OCI-LY3 (cell line): ENCODE measurements around the gene NT5DC3.

ENCODE experiments used
- H2AFZ ChIP-seq: fragments of 200-600, 300-600 bp; shearing (Covaris generic); 2 replicates; pipeline ENCODE4 v1.6.0; 2014; ENCODE audit warnings: antibody characterized with exemption, low read depth, low read length
- H3K27ac ChIP-seq: fragments of 200-600, 300-600 bp; sonication (generic); 2 replicates; pipeline ENCODE4 v1.5.1; 2014; ENCODE audit warnings: mild to moderate bottlenecking, low read length, moderate library complexity, mixed read lengths
- H3K27me3 ChIP-seq: fragments of 200-600, 300-600 bp; sonication (generic); 2 replicates; pipeline ENCODE4 v1.6.1; 2014; ENCODE audit warnings: low read depth, low read length, mixed read lengths
- H3K36me3 ChIP-seq: fragments of 200-600, 300-600 bp; sonication (generic); replicated peaks from 2 replicates; pipeline ENCODE3; 2014; ENCODE audit warnings: low read depth, low read length, mixed read lengths
- H3K4me1 ChIP-seq: fragments of 300-600, 200-600 bp; sonication (generic); 2 replicates; pipeline ENCODE4 v1.6.1; 2014; ENCODE audit warnings: low read length, mixed read lengths
- H3K4me2 ChIP-seq: fragments of 200-600, 300-600 bp; sonication (generic); 2 replicates; pipeline ENCODE4 v1.6.1; 2014; ENCODE audit warnings: low read length, mixed read lengths
- H3K4me3 ChIP-seq: fragments of 300-600, 200-600 bp; sonication (generic); 2 replicates; pipeline ENCODE4 v1.5.1; 2014; ENCODE audit warnings: antibody characterized with exemption, mild to moderate bottlenecking, low read length, moderate library complexity
- H3K79me2 ChIP-seq: fragments of 300-600, 200-600 bp; shearing (Covaris generic); 2 replicates; pipeline ENCODE4 v1.6.1; 2014; ENCODE audit warnings: mild to moderate bottlenecking, low read length, mixed read lengths
- H3K9ac ChIP-seq: fragments of 300-600, 200-600 bp; shearing (Covaris generic); 2 replicates; pipeline ENCODE4 v1.6.0; 2014; ENCODE audit warnings: mild to moderate bottlenecking, low read length, moderate library complexity
- H3K9me3 ChIP-seq: fragments of 200-600, 300-600 bp; shearing (Covaris generic); 2 replicates; pipeline ENCODE4 v1.6.1; 2014; ENCODE audit warnings: low read length, mixed read lengths; ENCODE audit not compliant: insufficient read depth
- H4K20me1 ChIP-seq: fragments of 200-600, 300-600 bp; sonication (generic); 2 replicates; pipeline ENCODE4 v1.6.1; 2016; ENCODE audit warnings: low read length, mixed read lengths; ENCODE audit not compliant: insufficient read depth
- EZH2phosphoT487 ChIP-seq: fragments of 200-600 bp; shearing (Covaris generic); IDR thresholded peaks from 2 replicates; pipeline ENCODE4 v1.6.1; 2018; ENCODE audit warnings: antibody characterized with exemption, mixed run types, low read depth
- TF ChIP-seq, protein P1 (sequence below): fragments of 200-600, 300-600 bp; sonication (generic); IDR thresholded peaks from 2 replicates; pipeline ENCODE4 v1.5.1; 2014; ENCODE audit warnings: antibody characterized with exemption, low read length, low read depth

Gene NT5DC3

DNA sequence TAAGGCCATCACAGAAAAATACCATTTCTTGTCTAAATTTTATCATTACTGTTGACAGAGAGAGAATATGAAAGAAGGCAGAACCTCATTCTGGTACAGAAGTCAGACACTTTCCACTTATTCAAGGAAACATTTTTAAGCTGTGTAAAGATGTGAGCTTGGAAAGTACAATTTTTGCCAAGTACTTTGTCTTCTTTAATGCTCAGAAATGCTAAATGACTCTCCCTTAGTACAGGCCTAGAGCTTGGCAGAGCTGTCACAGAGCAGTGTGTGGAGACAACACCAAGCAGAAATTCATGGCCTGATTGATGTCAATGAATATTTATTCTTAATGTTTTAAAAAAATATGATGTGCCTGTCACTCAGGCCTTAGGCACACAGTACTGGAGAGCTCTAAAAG is 20.7 kb downstream of the NT5DC3 start:
- TF ChIP-seq, protein P1, sequence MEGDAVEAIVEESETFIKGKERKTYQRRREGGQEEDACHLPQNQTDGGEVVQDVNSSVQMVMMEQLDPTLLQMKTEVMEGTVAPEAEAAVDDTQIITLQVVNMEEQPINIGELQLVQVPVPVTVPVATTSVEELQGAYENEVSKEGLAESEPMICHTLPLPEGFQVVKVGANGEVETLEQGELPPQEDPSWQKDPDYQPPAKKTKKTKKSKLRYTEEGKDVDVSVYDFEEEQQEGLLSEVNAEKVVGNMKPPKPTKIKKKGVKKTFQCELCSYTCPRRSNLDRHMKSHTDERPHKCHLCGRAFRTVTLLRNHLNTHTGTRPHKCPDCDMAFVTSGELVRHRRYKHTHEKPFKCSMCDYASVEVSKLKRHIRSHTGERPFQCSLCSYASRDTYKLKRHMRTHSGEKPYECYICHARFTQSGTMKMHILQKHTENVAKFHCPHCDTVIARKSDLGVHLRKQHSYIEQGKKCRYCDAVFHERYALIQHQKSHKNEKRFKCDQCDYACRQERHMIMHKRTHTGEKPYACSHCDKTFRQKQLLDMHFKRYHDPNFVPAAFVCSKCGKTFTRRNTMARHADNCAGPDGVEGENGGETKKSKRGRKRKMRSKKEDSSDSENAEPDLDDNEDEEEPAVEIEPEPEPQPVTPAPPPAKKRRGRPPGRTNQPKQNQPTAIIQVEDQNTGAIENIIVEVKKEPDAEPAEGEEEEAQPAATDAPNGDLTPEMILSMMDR: no peak
- TF ChIP-seq EZH2phosphoT487: no peak
- Histone ChIP-seq H3K27me3 (no peaks in the 10 kb centered on the region), H3K9ac (no peak overlapping the region), H3K79me2 (peaks cover 21% of the 10 kb centered on the region), H3K9me3 (peaks cover 6% of the 10 kb centered on the region; the same call in 1 of the 2 replicates), H2AFZ (no peak overlapping the region), H3K36me3 (peaks cover 10% of the 10 kb centered on the region), H3K27ac (no peak overlapping the region), H3K4me1 (no peaks in the 10 kb centered on the region; the same call in 1 of the 2 replicates), H3K4me3 (no peak overlapping the region), H4K20me1 (no peaks in the 10 kb centered on the region), H3K4me2 (no peak overlapping the region)

DNA sequence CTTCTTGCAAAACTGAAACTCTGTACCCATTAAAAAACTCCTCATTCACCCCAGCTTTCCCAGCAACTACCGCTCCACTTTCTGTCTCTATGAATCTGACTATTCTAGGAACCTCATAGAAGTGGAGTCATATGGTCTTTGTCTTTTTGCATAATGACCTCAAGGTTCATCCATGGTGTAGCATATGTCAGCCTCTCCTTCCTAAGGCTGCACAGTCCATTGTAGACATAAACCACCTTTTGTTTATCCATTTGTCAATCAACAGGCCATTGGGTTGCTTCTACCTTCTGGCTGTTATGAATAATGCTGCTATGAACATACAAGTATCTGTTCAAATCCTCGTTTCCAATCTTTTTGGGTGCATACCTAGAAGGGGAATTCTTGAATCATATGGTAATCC is 21.1 kb downstream of the NT5DC3 start:
- peaks cover 10% of the 10 kb centered on the region for H3K36me3 ChIP-seq
- no peak for TF ChIP-seq EZH2phosphoT487
- TF ChIP-seq, protein P1: no peak
- H3K79me2 ChIP-seq: peaks cover 19% of the 10 kb centered on the region
- H3K9me3 ChIP-seq: peaks cover 6% of the 10 kb centered on the region; the same call in 1 of the 2 replicates
- no peaks in the 10 kb centered on the region for H3K27me3 ChIP-seq
- no peaks in the 10 kb centered on the region; the same call in 1 of the 2 replicates for H3K4me1 ChIP-seq
- H3K4me2 ChIP-seq: no peak overlapping the region
- no peak overlapping the region for H3K27ac ChIP-seq
- H3K9ac ChIP-seq: no peak overlapping the region
- no peak overlapping the region for H3K4me3 ChIP-seq
- H4K20me1 ChIP-seq: no peaks in the 10 kb centered on the region
- H2AFZ ChIP-seq: no peak overlapping the region

DNA sequence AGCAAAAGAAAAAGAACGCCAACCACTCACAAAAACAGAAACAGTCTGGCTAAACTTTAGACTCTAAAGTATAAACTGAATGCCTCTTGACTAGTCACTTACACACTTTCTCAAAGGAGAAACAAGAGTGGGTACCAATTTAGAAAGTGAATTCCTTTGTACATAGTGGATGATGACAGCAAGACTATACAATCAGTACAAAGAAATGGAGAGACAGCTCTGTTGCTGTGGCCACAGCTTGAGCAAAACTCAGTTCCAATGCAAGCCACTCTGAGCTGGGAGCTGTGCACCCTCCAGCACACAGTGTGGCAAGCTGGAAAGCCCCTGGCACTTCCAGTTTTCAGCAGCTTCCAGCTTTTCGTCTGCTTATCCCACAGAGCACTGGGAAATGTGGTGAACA is 21.7 kb downstream of the NT5DC3 start:
- H3K36me3 ChIP-seq: peaks cover 10% of the 10 kb centered on the region
- peaks cover 6% of the 10 kb centered on the region; the same call in 1 of the 2 replicates for H3K9me3 ChIP-seq
- no peak overlapping the region for H3K4me3 ChIP-seq
- no peaks in the 10 kb centered on the region for H4K20me1 ChIP-seq
- TF ChIP-seq, protein P1: no peak
- TF ChIP-seq EZH2phosphoT487: no peak
- H3K27ac ChIP-seq: no peak overlapping the region
- H3K9ac ChIP-seq: no peak overlapping the region
- no peak overlapping the region for H2AFZ ChIP-seq
- H3K79me2 ChIP-seq: peaks cover 15% of the 10 kb centered on the region
- no peaks in the 10 kb centered on the region; the same call in 1 of the 2 replicates for H3K4me1 ChIP-seq
- no peak overlapping the region for H3K4me2 ChIP-seq
- H3K27me3 ChIP-seq: no peaks in the 10 kb centered on the region

DNA sequence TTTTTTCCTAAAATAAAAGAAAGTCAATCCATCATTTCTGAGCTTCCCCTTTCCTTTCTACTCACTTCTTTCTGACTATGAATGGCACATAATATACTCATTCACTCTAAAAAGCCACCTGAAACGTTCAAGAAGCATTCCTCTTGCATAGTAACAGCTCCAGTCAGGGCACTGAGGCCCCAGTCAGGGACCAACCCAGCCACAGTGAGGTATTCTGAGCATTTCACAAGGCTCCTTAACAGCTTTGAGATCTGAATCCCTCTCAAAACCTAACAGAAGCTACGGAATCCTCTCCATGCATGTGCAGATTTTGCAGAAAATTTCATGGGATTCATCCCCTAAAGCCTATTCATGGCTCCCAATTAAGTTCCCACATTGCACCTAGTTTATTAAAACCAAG is 23.2 kb downstream of the NT5DC3 start:
- H3K4me2 ChIP-seq: no peak overlapping the region

More for the DNA sequence above, 23.2 kb downstream of the NT5DC3 start:
- TF ChIP-seq, protein P1: no peak
- no peak for TF ChIP-seq EZH2phosphoT487
- Histone ChIP-seq H4K20me1 (no peaks in the 10 kb centered on the region), H3K79me2 (peaks cover 10% of the 10 kb centered on the region), H2AFZ (no peak overlapping the region), H3K27me3 (no peaks in the 10 kb centered on the region), H3K4me1 (no peaks in the 10 kb centered on the region; the same call in 1 of the 2 replicates), H3K4me3 (no peak overlapping the region), H3K9me3 (peaks cover 6% of the 10 kb centered on the region; the same call in 1 of the 2 replicates), H3K36me3 (peaks cover 17% of the 10 kb centered on the region), H3K27ac (no peak overlapping the region), H3K9ac (no peak overlapping the region)
